Measurements from ENCODE around the gene LMBR1.
"Not testable (repeated sequence)": the region's sequence is repeated elsewhere in the genome, so short reads cannot be mapped to it uniquely, and the experiment has no call there.

Gene LMBR1

GRCh38 chr7:156927571-156928405 lies 34.8 kb upstream of the LMBR1 start:
- H3K27me3 ChIP-seq (ENCODE audit: control insufficient read depth in 1 of 2, insufficient read depth in 2 of 2, low read length in 2 of 2), result peaks cover 3 to 5% of the 10 kb centered on the region in 2 donors
- H3K4me1 ChIP-seq (ENCODE audit: control insufficient read depth in 1 of 2, insufficient read depth in 2 of 2, low read length in 2 of 2), result no peaks in the 10 kb centered on the region
- no peak overlapping the region for H3K4me3 ChIP-seq (ENCODE audit: low read depth in 1 of 2, low read length in 2 of 2)
- H3K9me3 ChIP-seq (ENCODE audit: control insufficient read depth in 1 of 2, low read length in 2 of 2), result no peaks in the 10 kb centered on the region
- no peak overlapping the region for H3K27ac ChIP-seq (ENCODE audit: low read depth, low read length)
- H3K9ac ChIP-seq (ENCODE audit: low read depth in 1 of 2, low read length in 2 of 2), result no peak overlapping the region
- H3K36me3 ChIP-seq (ENCODE audit: control insufficient read depth in 1 of 2, insufficient read depth in 2 of 2, low read length in 2 of 2), result no peaks in the 10 kb centered on the region

DNA sequence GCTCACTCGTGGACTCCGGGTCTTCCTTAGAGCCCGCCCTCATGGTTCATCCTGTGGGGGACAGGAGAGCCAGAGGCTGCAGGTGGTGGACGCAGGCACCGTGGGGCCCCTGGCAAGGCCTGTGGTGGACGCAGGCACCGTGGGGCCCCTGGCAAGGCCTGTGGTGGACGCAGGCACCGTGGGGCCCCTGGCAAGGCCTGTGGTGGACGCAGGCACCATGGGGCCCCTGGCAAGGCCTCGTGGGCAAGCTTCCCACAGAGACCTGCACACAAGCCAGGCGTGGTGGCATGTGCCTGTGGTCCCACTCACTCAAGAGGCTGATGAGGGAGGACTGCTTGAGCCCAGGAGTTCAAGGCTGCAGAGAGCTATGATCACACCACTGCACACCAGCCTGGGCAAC lies 32.8 kb upstream of the LMBR1 start:
- not testable (repeated sequence) for H3K36me3 ChIP-seq (ENCODE audit: control insufficient read depth in 1 of 2, insufficient read depth in 2 of 2, low read length in 2 of 2); H3K27me3 ChIP-seq (ENCODE audit: control insufficient read depth in 1 of 2, insufficient read depth in 2 of 2, low read length in 2 of 2); H3K27ac ChIP-seq (ENCODE audit: low read depth, low read length); H3K4me1 ChIP-seq (ENCODE audit: control insufficient read depth in 1 of 2, insufficient read depth in 2 of 2, low read length in 2 of 2); H3K9ac ChIP-seq (ENCODE audit: low read depth in 1 of 2, low read length in 2 of 2); H3K4me3 ChIP-seq (ENCODE audit: low read depth in 1 of 2, low read length in 2 of 2); H3K9me3 ChIP-seq (ENCODE audit: control insufficient read depth in 1 of 2, low read length in 2 of 2)

DNA sequence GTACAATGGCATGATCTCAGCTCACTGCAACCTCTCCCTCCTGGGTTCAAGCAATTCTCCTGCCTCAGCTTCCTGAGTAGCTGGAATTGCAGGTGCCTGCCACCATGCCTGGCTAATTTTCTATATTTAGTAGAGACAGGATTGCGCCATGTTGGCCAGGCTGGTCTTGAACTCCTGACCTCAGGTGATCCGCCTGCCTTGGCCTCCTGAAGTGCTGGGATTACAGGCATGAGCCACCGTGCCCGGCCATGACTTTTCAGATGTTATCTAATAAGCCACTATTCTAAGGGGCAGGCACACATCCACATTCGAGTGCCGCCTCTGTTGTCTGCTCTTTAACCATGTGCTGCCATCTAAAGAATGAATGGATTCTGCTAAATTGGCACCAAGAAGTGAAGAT lies 29.3 kb upstream of the LMBR1 start:
- H3K36me3 ChIP-seq (ENCODE audit: control insufficient read depth in 1 of 2, insufficient read depth in 2 of 2, low read length in 2 of 2); H3K9me3 ChIP-seq (ENCODE audit: control insufficient read depth in 1 of 2, low read length in 2 of 2); H3K27me3 ChIP-seq (ENCODE audit: control insufficient read depth in 1 of 2, insufficient read depth in 2 of 2, low read length in 2 of 2); H3K27ac ChIP-seq (ENCODE audit: low read depth, low read length); H3K9ac ChIP-seq (ENCODE audit: low read depth in 1 of 2, low read length in 2 of 2); H3K4me3 ChIP-seq (ENCODE audit: low read depth in 1 of 2, low read length in 2 of 2); H3K4me1 ChIP-seq (ENCODE audit: control insufficient read depth in 1 of 2, insufficient read depth in 2 of 2, low read length in 2 of 2): not testable (repeated sequence)

DNA sequence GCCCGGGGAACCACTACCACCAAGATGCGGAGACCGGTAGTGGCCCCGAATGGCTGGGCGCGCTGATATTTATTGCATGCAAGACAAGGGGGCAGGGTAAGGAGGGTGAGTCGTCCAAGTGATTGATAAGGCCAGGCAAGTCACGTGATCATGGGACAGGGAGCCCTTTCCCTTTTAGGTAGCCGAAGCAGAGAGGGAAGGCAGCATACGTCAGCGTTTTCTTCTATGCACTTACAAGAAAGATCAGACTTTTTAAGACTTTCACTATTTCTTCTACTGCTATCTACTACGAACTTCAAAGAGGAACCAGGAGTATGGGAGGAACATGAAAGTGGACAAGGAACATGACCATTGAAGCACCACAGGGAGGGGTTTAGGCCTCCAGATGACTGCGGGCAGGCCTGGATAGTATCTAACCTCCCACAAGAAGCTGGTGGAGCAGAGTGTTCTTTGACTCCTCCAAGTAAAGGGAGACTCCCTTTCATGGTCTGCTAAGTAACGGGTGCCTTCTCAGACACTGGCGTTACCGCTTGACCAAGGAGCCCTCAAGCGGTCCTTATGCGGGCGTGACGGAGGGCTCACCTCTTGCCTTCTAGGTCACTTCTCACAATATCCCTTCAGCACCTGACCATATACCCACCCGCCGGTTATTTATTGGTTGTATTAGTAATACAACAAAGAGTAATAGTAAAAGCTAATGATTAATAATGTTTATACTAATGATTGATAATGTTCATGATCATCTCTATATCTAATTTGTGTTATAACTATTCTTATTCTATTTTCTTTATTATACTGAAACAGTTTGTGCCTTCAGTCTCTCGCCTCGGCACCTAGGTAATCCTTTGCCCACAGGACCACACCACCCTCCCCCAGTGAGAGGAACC lies 27.7 kb upstream of the LMBR1 start:
- not testable (repeated sequence) for H3K4me3 ChIP-seq (ENCODE audit: low read depth in 1 of 2, low read length in 2 of 2); H3K9ac ChIP-seq (ENCODE audit: low read depth in 1 of 2, low read length in 2 of 2); H3K27ac ChIP-seq (ENCODE audit: low read depth, low read length); H3K36me3 ChIP-seq (ENCODE audit: control insufficient read depth in 1 of 2, insufficient read depth in 2 of 2, low read length in 2 of 2); H3K27me3 ChIP-seq (ENCODE audit: control insufficient read depth in 1 of 2, insufficient read depth in 2 of 2, low read length in 2 of 2); H3K9me3 ChIP-seq (ENCODE audit: control insufficient read depth in 1 of 2, low read length in 2 of 2); H3K4me1 ChIP-seq (ENCODE audit: control insufficient read depth in 1 of 2, insufficient read depth in 2 of 2, low read length in 2 of 2)

DNA sequence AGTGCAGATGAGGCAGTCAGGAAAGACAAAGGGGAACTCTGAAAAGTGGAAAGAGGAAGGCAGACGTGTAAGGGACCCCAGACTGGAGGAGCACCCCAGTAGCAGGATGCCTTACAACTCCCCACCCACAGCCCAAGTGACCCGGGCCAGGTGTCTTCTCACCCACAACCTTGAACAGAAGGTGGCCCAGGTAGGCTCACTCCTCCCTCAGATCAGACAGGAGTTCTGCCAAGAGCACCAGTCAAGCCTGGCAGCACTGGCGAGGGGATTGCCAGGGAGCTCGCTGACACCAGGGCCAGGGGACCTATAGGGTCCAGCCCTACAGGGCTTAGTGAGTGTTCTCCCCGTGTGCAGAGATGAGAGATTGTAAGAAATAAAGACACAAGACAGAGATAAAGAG lies 27.1 kb upstream of the LMBR1 start:
- Histone ChIP-seq H3K4me1 (ENCODE audit: control insufficient read depth in 1 of 2, insufficient read depth in 2 of 2, low read length in 2 of 2) (peaks cover 0 to 9% of the 10 kb centered on the region in 2 donors), H3K9ac (ENCODE audit: low read depth in 1 of 2, low read length in 2 of 2) (no peak overlapping the region), H3K27ac (ENCODE audit: low read depth, low read length) (no peak overlapping the region), H3K4me3 (ENCODE audit: low read depth in 1 of 2, low read length in 2 of 2) (no peak overlapping the region), H3K36me3 (ENCODE audit: control insufficient read depth in 1 of 2, insufficient read depth in 2 of 2, low read length in 2 of 2) (no peaks in the 10 kb centered on the region), H3K27me3 (ENCODE audit: control insufficient read depth in 1 of 2, insufficient read depth in 2 of 2, low read length in 2 of 2) (no peaks in the 10 kb centered on the region), H3K9me3 (ENCODE audit: control insufficient read depth in 1 of 2, low read length in 2 of 2) (no peaks in the 10 kb centered on the region)

- no peak overlapping the region for H3K9ac ChIP-seq (ENCODE audit: low read depth in 1 of 2, low read length in 2 of 2)
- no peaks in the 10 kb centered on the region for H3K27me3 ChIP-seq (ENCODE audit: control insufficient read depth in 1 of 2, insufficient read depth in 2 of 2, low read length in 2 of 2)
- no peak overlapping the region for H3K4me3 ChIP-seq (ENCODE audit: low read depth in 1 of 2, low read length in 2 of 2)
- no peak overlapping the region for H3K27ac ChIP-seq (ENCODE audit: low read depth, low read length)
- H3K36me3 ChIP-seq (ENCODE audit: control insufficient read depth in 1 of 2, insufficient read depth in 2 of 2, low read length in 2 of 2), result no peaks in the 10 kb centered on the region
- no peaks in the 10 kb centered on the region for H3K9me3 ChIP-seq (ENCODE audit: control insufficient read depth in 1 of 2, low read length in 2 of 2)
- peaks cover 0 to 9% of the 10 kb centered on the region in 2 donors for H3K4me1 ChIP-seq (ENCODE audit: control insufficient read depth in 1 of 2, insufficient read depth in 2 of 2, low read length in 2 of 2)
Measured at GRCh38 chr7:156919132-156919713, 26.2 kb upstream of the LMBR1 start.

DNA sequence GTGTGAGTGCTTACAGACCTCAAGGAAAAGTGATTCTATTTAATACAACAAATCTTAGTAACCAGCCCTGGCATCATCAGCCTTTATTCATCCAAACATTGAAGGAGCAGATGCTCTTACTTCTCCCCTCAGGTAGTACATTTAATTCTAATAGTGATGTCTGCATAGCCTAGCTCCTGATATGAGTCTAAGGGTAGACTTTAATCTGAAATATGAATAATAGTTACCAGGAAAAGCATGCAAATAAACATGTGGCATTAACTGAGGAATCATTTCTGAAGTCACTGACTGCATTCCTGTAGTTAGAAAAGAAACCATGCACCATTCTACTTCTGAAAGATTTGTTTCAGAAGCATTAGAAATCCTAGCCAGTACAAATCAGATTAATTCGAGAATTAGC lies 25.7 kb upstream of the LMBR1 start:
- Histone ChIP-seq H3K9me3 (ENCODE audit: control insufficient read depth in 1 of 2, low read length in 2 of 2) (no peaks in the 10 kb centered on the region), H3K4me1 (ENCODE audit: control insufficient read depth in 1 of 2, insufficient read depth in 2 of 2, low read length in 2 of 2) (peaks cover 0 to 9% of the 10 kb centered on the region in 2 donors), H3K27me3 (ENCODE audit: control insufficient read depth in 1 of 2, insufficient read depth in 2 of 2, low read length in 2 of 2) (no peaks in the 10 kb centered on the region), H3K27ac (ENCODE audit: low read depth, low read length) (no peak overlapping the region), H3K36me3 (ENCODE audit: control insufficient read depth in 1 of 2, insufficient read depth in 2 of 2, low read length in 2 of 2) (no peaks in the 10 kb centered on the region), H3K4me3 (ENCODE audit: low read depth in 1 of 2, low read length in 2 of 2) (no peak overlapping the region), H3K9ac (ENCODE audit: low read depth in 1 of 2, low read length in 2 of 2) (no peak overlapping the region)

- H3K4me1 ChIP-seq (ENCODE audit: control insufficient read depth in 1 of 2, insufficient read depth in 2 of 2, low read length in 2 of 2); H3K27me3 ChIP-seq (ENCODE audit: control insufficient read depth in 1 of 2, insufficient read depth in 2 of 2, low read length in 2 of 2); H3K27ac ChIP-seq (ENCODE audit: low read depth, low read length); H3K9ac ChIP-seq (ENCODE audit: low read depth in 1 of 2, low read length in 2 of 2); H3K4me3 ChIP-seq (ENCODE audit: low read depth in 1 of 2, low read length in 2 of 2); H3K36me3 ChIP-seq (ENCODE audit: control insufficient read depth in 1 of 2, insufficient read depth in 2 of 2, low read length in 2 of 2); H3K9me3 ChIP-seq (ENCODE audit: control insufficient read depth in 1 of 2, low read length in 2 of 2): not testable (repeated sequence)
Measured at GRCh38 chr7:156909574-156910252, 16.7 kb upstream of the LMBR1 start.

GRCh38 chr7:156907656-156908055 lies 14.7 kb upstream of the LMBR1 start:
- H3K27ac ChIP-seq (ENCODE audit: low read depth, low read length), result no peak overlapping the region
- no peak overlapping the region for H3K4me3 ChIP-seq (ENCODE audit: low read depth in 1 of 2, low read length in 2 of 2)

More at GRCh38 chr7:156907656-156908055, 14.7 kb upstream of the LMBR1 start:
- H3K9ac ChIP-seq (ENCODE audit: low read depth in 1 of 2, low read length in 2 of 2), result no peak overlapping the region
- H3K27me3 ChIP-seq (ENCODE audit: control insufficient read depth in 1 of 2, insufficient read depth in 2 of 2, low read length in 2 of 2), result no peaks in the 10 kb centered on the region
- peaks cover 0 to 3% of the 10 kb centered on the region in 2 donors for H3K4me1 ChIP-seq (ENCODE audit: control insufficient read depth in 1 of 2, insufficient read depth in 2 of 2, low read length in 2 of 2)
- no peaks in the 10 kb centered on the region for H3K9me3 ChIP-seq (ENCODE audit: control insufficient read depth in 1 of 2, low read length in 2 of 2)
- H3K36me3 ChIP-seq (ENCODE audit: control insufficient read depth in 1 of 2, insufficient read depth in 2 of 2, low read length in 2 of 2), result no peaks in the 10 kb centered on the region
